Measurements from ENCODE around the gene LRRC18.

LRRC18 gene

GRCh38 chr10:48973065-48973464 is 33.4 kb upstream of the LRRC18 start:
- no peak overlapping the region for H3K27ac ChIP-seq (ENCODE audit: extremely low read depth, low read depth, low read length)
- H3K9me3 ChIP-seq (ENCODE audit: control insufficient read depth, insufficient read depth, low read depth, low read length) = no peaks in the 10 kb centered on the region
- no peak overlapping the region for H3K4me3 ChIP-seq (ENCODE audit: low read depth, low read length)
- POLR2A ChIA-PET = no interaction called here
- no peak for TF ChIP-seq ZNF692 (tag by site-specific recombination; IDR thresholded peaks at IDR 0.05)
- no peak for TF ChIP-seq REPIN1 (tag by site-specific recombination; IDR thresholded peaks at IDR 0.05; ENCODE audit: low read depth)
- TF ChIP-seq ZNF19 (tag by site-specific recombination; IDR thresholded peaks at IDR 0.05; ENCODE audit: low read depth) = no peak
- no peak for TF ChIP-seq ZNF548 (tag by site-specific recombination; IDR thresholded peaks at IDR 0.05)
- no peak for TF ChIP-seq ZFP3 (tag by site-specific recombination; IDR thresholded peaks at IDR 0.05; ENCODE audit: low read depth)
- TF ChIP-seq ZNF792 (tag by site-specific recombination; IDR thresholded peaks at IDR 0.05) = no peak
- TF ChIP-seq ZNF148 (tag by site-specific recombination; IDR thresholded peaks at IDR 0.05; ENCODE audit: borderline replicate concordance) = no peak
- TF ChIP-seq ZSCAN30 (tag by site-specific recombination; IDR thresholded peaks at IDR 0.05) = no peak
- TF ChIP-seq KLF1 (tag by site-specific recombination; IDR thresholded peaks at IDR 0.05) = no peak
- no peak for TF ChIP-seq ZNF629 (tag by site-specific recombination; IDR thresholded peaks at IDR 0.05)
- TF ChIP-seq ZNF660 (tag by site-specific recombination; IDR thresholded peaks at IDR 0.05) = no peak
- no peak for TF ChIP-seq GLI4 (tag by site-specific recombination; IDR thresholded peaks at IDR 0.05)
- TF ChIP-seq ZNF24 (tag by site-specific recombination; IDR thresholded peaks at IDR 0.05) = no peak
- no peak for TF ChIP-seq ZFP41 (tag by site-specific recombination; IDR thresholded peaks at IDR 0.05; ENCODE audit: borderline replicate concordance)
- H3K4me1 ChIP-seq (ENCODE audit: control insufficient read depth, insufficient read depth, low read length) = no peaks in the 10 kb centered on the region
- CTCF ChIA-PET = no interaction called here
- no peaks in the 10 kb centered on the region for H3K36me3 ChIP-seq (ENCODE audit: control insufficient read depth in 2 of 2, insufficient read depth in 1 of 2, low read length in 2 of 2)

- CTCF ChIA-PET = no interaction called here
- no peaks in the 10 kb centered on the region for H3K36me3 ChIP-seq (ENCODE audit: control insufficient read depth in 2 of 2, insufficient read depth in 1 of 2, low read length in 2 of 2)
These were observed 31.0 kb upstream of the LRRC18 start for GRCh38 chr10:48970654-48971053.

GRCh38 chr10:48970046-48970445 is 30.4 kb upstream of the LRRC18 start:
- no peak overlapping the region for H3K27ac ChIP-seq (ENCODE audit: extremely low read depth, low read depth, low read length)
- H3K4me1 ChIP-seq (ENCODE audit: control insufficient read depth, insufficient read depth, low read length) = no peaks in the 10 kb centered on the region
- no peak overlapping the region for H3K4me3 ChIP-seq (ENCODE audit: low read depth, low read length)
- POLR2A ChIA-PET = no interaction called here
- H3K36me3 ChIP-seq (ENCODE audit: control insufficient read depth in 2 of 2, insufficient read depth in 1 of 2, low read length in 2 of 2) = no peaks in the 10 kb centered on the region
- CTCF ChIA-PET = interaction anchor here (1.3 kb wide), 1 partner anchor 11 kb away, joined by 3 read pairs; no protein-coding TSS in a partner anchor
- no peaks in the 10 kb centered on the region for H3K9me3 ChIP-seq (ENCODE audit: control insufficient read depth, insufficient read depth, low read depth, low read length)
- TF ChIP-seq ZNF311 (tag by site-specific recombination; IDR thresholded peaks at IDR 0.05; ENCODE audit: borderline replicate concordance) (no peak), PBX3 (CRISPR knock-in tag; IDR thresholded peaks at IDR 0.05) (no peak), ZNF677 (tag by site-specific recombination; IDR thresholded peaks at IDR 0.05) (no peak), ZNF518A (tag by site-specific recombination; conservative IDR thresholded peaks at IDR 0.05; ENCODE audit: low read depth) (no peak), ZNF639 (tag by site-specific recombination; IDR thresholded peaks at IDR 0.05) (no peak), ZNF211 (tag by site-specific recombination; IDR thresholded peaks at IDR 0.05; ENCODE audit: low read depth) (no peak), BCL11A (tag by site-specific recombination; IDR thresholded peaks at IDR 0.05; ENCODE audit: low read depth) (no peak)

More at GRCh38 chr10:48970654-48971053, 31.0 kb upstream of the LRRC18 start:
- POLR2A ChIA-PET = no interaction called here
- TF ChIP-seq GLIS1 (tag by site-specific recombination; IDR thresholded peaks at IDR 0.05) = no peak
- no peak for TF ChIP-seq ZNF354C (tag by site-specific recombination; IDR thresholded peaks at IDR 0.05; ENCODE audit: borderline replicate concordance, low read depth)
- no peak overlapping the region for H3K4me3 ChIP-seq (ENCODE audit: low read depth, low read length)
- no peaks in the 10 kb centered on the region for H3K4me1 ChIP-seq (ENCODE audit: control insufficient read depth, insufficient read depth, low read length)
- no peaks in the 10 kb centered on the region for H3K9me3 ChIP-seq (ENCODE audit: control insufficient read depth, insufficient read depth, low read depth, low read length)
- no peak overlapping the region for H3K27ac ChIP-seq (ENCODE audit: extremely low read depth, low read depth, low read length)

Measured in HEK293 (cell line).